GM12892 (cell line): ENCODE results near the gene MCC.

Experiments used
- POLR2A ChIP-seq: IDR thresholded peaks from 2 replicates; pipeline ENCODE4 v1.6.1; 2011; ENCODE audit warnings: low read depth, low read length, control low read depth
- POLR2AphosphoS5 ChIP-seq: IDR thresholded peaks from 2 replicates; pipeline ENCODE4 v1.6.1; 2011; ENCODE audit warnings: low read depth, low read length, control low read depth
- TAF1 ChIP-seq: IDR thresholded peaks from 2 replicates; pipeline ENCODE4 v1.6.1; 2011; ENCODE audit warnings: low read depth, mild to moderate bottlenecking, control low read depth, low read length, borderline replicate concordance

- TF ChIP-seq POLR2AphosphoS5 (no peak), POLR2A (no peak), TAF1 (no peak)
These were observed 288.9 kb downstream of the MCC start for GRCh38 chr5:113199122-113199905.
